GM21360 (cell line): Measurements from ENCODE around the gene MEF2D.

Experiments
- ATAC-seq: cut with Tn5 transposase; IDR thresholded peaks from one replicate; pipeline ENCODE4 v1.9.1; 2021; ENCODE audit warnings: mild to moderate bottlenecking, moderate library complexity; ENCODE audit not compliant: unreplicated experiment

The MEF2D gene

DNA sequence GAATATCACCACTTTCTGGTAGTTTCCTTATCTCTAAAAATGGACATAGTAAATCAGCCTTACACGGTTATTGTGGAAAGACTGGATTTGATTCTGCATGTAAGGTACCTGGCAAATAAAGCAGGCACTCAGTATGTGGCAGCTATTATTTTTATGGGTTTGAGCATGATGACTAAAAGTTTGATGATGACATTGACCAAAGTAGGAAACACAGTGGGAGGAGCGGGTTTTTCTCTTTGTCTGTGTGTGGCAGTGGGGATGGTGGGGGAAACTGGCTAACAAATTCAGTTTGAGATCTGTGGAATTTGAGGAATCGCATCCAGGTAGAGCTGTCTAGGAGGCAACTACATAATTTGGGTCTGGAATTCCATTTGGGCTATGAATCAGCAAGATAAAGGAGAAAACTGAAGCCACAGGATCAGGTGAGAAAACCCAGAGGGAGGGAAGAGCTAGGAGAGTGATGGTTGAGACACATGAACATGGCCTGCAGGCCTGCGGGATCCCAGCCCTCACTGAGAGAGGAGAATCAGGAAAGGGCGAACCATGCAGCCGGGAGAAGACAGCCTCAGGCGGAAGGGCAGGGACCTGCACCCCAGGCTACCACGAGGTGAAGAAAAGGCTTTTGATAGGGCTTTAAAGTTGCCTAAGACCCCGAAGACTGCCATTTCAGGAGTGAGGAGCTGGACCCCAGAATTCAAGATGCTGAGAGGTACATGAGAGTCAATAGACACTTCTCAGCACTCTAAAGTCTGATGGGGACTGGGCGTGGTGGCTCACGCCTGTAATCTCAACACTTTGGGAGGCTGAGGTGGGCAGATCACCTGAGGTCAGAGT lies 52.2 kb downstream of the MEF2D start:
- no peak for ATAC-seq

DNA sequence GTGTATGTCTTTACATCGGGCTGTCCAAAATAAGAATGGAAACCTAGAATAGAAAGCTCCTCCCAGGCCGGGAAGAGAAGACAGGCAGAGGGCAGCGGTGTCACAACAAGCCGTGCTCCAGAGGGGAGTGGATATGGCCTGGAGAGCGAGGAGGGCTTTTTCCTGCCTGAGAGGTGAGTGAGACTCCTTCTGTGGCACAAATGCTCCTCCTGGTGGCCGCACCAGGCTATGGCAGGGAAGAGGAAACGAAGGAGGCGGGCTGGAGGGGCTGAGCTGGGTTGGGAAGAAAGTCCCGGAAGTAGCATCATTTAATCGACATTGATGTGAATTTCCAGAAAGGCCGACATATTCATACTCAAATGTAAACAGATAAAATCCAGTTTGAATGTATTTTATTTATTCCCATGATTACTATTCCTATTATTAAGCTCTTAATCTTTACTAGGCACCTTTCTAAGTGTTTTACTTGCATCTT lies 54.7 kb downstream of the MEF2D start:
- peak; percentile 64 for ATAC-seq

GRCh38 chr1:156444407-156445001 lies 56.1 kb downstream of the MEF2D start:
- no peak for ATAC-seq

DNA sequence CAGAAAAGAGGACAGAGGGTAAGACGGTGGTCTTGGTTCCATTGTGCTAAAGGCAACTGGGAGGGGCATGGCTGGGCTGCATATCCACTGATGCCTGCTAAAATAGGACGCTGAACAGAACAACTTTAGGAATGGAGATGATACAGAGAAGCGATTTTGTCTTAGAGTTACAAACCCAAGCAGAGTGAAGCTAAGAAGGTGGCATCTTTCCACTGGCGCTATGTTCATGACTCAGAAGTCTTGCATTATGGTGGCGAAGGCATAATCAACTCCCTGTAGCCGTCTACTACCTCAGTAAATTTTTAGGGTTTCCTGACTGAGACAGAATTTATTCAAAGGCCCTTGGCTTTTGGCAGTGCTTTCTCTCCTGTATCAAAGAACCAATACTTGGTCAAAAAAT lies 57.3 kb downstream of the MEF2D start:
- ATAC-seq, result no peak

- ATAC-seq, result no peak
Observed at GRCh38 chr1:156440654-156441437, 59.7 kb downstream of the MEF2D start.

- ATAC-seq, result no peak
Observed at GRCh38 chr1:156439777-156440183, 60.8 kb downstream of the MEF2D start.

DNA sequence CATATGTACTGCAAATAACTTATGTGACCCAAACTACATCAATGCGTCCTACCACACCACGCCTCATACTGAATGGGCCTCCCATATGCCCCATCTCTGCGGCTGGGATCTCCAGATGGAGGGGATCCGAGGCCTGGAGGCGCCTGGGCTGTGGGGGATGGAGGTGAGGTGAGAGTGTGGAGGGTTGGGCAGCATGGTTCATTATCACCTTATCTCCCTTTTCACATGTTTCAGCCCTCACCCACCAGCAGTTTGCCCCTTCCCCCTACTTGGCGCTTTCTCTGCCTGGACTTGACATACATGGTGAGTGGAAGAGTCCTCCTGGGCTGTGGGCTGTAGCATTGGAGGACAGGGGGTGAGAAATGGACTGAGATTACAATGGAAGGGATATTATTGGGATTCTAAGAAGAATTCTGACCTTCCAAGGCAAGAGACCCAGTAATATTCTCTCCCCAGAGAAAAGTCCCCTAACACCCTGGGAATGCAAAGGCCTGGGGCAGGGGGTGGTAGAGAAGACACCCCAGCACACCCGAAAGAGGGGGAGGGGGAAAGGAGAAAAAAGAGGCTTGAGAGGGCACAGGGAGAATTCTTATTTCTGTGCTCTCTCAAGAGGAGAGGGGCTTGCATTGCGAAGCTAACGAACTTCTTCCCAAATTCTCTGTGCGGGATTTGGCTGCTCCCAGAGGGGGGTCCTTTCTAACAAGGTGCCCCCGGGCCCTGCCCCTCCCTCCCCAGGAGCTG lies 61.4 kb downstream of the MEF2D start:
- no peak for ATAC-seq

- no peak for ATAC-seq
Observed at GRCh38 chr1:156438278-156438987, 62.1 kb downstream of the MEF2D start.

- no peak for ATAC-seq
Observed at GRCh38 chr1:156437037-156437867, 63.3 kb downstream of the MEF2D start.

DNA sequence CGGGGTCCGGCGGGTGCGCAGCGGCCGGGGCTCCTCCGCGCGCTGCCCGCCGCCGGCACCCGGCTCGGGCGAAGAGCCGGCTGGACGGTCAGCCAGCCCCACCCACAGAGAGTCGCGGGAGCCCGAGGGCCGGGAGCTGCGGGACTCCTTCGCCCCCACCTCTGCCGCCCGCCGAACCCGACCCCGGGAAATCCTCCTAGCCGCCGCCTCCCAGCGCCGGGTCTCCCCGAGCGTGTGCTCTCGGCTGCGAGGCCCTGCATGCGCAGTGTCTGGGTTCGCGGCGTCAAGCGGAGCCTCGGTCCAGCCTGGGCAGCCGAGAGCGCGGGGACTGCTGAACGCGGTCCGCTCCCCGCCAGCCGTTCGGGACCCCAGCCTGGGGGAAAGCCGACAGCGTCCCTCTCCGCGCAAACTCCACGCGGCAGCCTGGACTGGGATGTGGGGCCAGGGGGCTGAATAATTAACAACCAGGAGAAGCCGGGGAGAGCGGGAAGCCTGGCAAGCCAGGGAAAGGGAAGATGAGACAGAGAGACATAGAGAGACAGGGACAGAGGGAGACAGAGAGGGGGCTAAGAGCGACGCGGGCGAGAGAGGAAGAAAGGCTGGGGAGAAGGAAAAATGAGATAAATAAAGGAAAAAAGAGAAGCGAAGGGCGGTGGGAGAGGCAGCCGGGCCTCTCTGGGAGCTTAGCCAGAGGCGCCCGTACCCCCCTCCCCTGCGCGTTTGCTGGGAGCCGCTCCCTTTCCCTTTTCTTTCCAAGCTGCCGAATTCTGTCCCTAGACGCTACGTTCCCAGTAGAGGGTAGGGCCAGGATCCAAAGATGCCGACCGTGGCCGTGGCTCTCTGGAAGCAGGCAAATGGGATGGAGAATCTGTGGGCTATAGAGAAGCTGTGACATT lies 64.2 kb downstream of the MEF2D start:
- ATAC-seq, result no peak

GRCh38 chr1:156435545-156436140 lies 64.9 kb downstream of the MEF2D start:
- no peak for ATAC-seq

GRCh38 chr1:156434989-156435544 lies 65.5 kb downstream of the MEF2D start:
- no peak for ATAC-seq

GRCh38 chr1:156433602-156434001 lies 67.0 kb downstream of the MEF2D start:
- ATAC-seq, result no peak

GRCh38 chr1:156433032-156433431 lies 67.5 kb downstream of the MEF2D start:
- no peak for ATAC-seq

- no peak for ATAC-seq
Observed at GRCh38 chr1:156432669-156433018, 67.9 kb downstream of the MEF2D start.

- no peak for ATAC-seq
Observed at GRCh38 chr1:156431769-156432668, 68.6 kb downstream of the MEF2D start.

GRCh38 chr1:156431366-156431765 lies 69.2 kb downstream of the MEF2D start:
- ATAC-seq, result no peak
